Type B pancreatic cell (in vitro differentiated cells): ENCODE measurements around the gene ESRRB. TPM values are rescaled to one million over a fixed set of nuclear protein-coding genes. Genes with fewer than 3 reads are reported as not detected.

Experiments used
- DNase-seq: peaks from one replicate; pipeline ENCODE4 v3.0.0; 2021; ENCODE audit warnings: mixed read lengths; ENCODE audit not compliant: unreplicated experiment; ENCODE audit errors: extremely low spot score
- H3K27ac Mint-ChIP-seq: 2 replicates; pipeline ENCODE4 v1.8.0; 2021; ENCODE audit warnings: mild to moderate bottlenecking, mixed read lengths
- H3K27me3 Mint-ChIP-seq: 2 replicates; pipeline ENCODE4 v1.8.0; 2021; ENCODE audit warnings: mixed read lengths
- H3K36me3 Mint-ChIP-seq: 2 replicates; pipeline ENCODE4 v1.8.0; 2021; ENCODE audit warnings: mixed read lengths
- H3K4me1 Mint-ChIP-seq: one replicate; pipeline ENCODE4 v1.8.0; 2021; ENCODE audit warnings: mixed read lengths; ENCODE audit not compliant: unreplicated experiment
- H3K4me3 Mint-ChIP-seq: 2 replicates; pipeline ENCODE4 v1.8.0; 2021; ENCODE audit warnings: mild to moderate bottlenecking, mixed read lengths
- H3K9me3 Mint-ChIP-seq: 2 replicates; pipeline ENCODE4 v1.8.0; 2021; ENCODE audit warnings: mixed read lengths
- total RNA-seq: library from RNA; stranded (reverse); gene quantifications from 2 replicates; pipeline ENCODE4 v1.2.1, GENCODE V29; 2021; ENCODE audit warnings: low replicate concordance
- TF ChIP-seq, protein P1 (sequence below): fragments of 200-600 bp; sonication (generic); conservative IDR thresholded peaks from 2 replicates; pipeline ENCODE4 v1.5.0; 2021; ENCODE audit warnings: antibody characterized with exemption, mild to moderate bottlenecking

The ESRRB gene
- total RNA-seq, 1 donor from 2014 or later = 0.94 TPM

DNA sequence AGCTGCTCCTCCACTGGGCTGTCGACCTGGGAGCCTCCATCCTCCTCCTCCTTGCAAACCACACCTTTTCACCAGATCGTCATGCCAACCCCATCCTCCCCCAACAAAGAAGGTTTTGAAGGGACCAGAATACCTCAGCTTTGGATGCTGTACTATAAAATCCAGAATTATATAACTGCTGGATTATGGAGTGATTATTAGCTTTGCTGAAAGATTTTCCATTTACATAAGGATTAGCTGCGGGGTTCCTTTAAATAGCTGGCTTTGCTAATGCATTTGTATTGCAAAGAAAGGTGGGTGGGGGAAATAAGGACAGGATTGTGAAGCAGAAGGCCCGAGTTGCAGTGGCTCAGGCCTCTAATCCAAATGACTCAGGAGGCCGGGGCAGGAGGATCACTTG lies 36.6 kb downstream of the ESRRB start:
- no peak for DNase-seq
- no peaks in the 10 kb centered on the region for H3K9me3 Mint-ChIP-seq
- TF ChIP-seq, protein P1, sequence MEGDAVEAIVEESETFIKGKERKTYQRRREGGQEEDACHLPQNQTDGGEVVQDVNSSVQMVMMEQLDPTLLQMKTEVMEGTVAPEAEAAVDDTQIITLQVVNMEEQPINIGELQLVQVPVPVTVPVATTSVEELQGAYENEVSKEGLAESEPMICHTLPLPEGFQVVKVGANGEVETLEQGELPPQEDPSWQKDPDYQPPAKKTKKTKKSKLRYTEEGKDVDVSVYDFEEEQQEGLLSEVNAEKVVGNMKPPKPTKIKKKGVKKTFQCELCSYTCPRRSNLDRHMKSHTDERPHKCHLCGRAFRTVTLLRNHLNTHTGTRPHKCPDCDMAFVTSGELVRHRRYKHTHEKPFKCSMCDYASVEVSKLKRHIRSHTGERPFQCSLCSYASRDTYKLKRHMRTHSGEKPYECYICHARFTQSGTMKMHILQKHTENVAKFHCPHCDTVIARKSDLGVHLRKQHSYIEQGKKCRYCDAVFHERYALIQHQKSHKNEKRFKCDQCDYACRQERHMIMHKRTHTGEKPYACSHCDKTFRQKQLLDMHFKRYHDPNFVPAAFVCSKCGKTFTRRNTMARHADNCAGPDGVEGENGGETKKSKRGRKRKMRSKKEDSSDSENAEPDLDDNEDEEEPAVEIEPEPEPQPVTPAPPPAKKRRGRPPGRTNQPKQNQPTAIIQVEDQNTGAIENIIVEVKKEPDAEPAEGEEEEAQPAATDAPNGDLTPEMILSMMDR = no peak
- H3K27me3 Mint-ChIP-seq = peaks cover 37% of the 10 kb centered on the region
- H3K4me1 Mint-ChIP-seq = peaks cover 14% of the 10 kb centered on the region
- no peaks in the 10 kb centered on the region for H3K36me3 Mint-ChIP-seq
- no peak overlapping the region for H3K27ac Mint-ChIP-seq
- no peak overlapping the region for H3K4me3 Mint-ChIP-seq

DNA sequence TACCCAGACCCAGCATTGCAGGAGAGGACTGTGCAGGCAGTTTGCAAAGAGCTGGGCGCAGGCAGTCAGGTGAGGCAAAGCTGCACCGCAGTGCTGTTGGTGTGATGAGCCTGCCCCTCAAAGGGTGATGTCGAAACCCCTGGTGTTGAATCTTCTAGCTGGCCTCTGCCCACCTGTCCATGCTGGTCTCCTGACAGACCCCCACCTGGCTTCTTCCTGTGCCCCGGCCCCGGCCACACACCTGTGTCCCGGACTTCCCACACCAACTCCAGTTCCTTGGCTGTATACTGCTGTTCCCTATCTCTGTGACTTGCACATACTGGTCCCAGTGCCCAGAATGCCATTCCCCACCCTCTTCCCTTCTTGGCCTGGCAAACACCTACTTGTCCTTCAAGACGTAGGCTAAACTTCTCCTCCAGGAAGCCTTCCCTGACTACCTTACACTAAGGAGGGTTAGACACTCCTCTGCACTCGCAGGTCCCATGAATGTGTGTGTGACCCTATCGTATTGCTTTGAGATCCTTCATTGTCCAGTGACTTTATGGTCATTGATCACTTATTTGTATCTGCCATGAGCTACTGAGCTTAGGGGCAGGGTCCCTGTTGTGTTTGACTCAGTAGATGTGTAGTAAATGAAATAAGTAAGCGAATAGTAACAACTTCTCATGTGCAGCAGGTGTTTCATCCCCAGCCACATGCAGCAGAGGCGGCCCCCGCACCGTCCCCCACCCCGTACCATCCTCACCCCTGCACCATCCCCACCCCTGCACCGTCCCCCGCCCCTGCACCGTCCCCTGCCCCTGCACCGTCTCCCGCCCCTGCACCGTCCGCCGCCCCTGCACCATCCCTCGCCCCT lies 37.4 kb downstream of the ESRRB start:
- Mint-ChIP-seq H3K4me1 (peaks cover 14% of the 10 kb centered on the region), H3K27ac (no peak overlapping the region), H3K4me3 (peak overlapping the region; percentile 71)

DNA sequence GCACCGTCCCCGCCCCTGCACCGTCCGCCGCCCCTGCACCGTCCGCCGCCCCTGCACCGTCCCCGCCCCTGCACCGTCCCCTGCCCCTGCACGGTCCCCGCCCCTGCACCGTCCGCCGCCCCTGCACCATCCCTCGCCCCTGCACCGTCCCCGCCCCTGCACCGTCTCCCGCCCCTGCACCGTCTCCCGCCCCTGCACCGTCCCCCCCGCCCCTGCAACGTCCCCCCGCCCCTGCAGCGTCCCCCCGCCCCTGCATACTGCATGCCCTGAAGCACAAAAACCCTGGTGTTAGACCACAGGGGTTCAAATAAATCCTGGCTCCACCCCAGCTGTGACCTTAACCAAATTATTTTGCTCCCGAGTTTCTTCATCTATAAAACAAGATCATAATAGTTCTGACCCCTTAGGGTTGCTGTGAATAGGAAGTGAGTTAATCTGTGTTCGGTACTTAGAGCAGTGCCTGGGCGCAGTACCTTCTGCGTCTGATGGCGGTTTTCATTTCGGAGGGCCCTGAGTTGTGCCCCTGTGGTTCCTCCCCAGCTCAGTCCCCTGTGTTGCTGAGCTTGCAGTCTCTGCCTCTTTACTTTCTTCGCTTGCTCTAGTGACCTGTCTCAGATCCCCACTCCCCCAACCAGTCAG lies 38.1 kb downstream of the ESRRB start:
- peaks cover 14% of the 10 kb centered on the region for H3K4me1 Mint-ChIP-seq

More for the DNA sequence above, 37.4 kb downstream of the ESRRB start:
- TF ChIP-seq, protein P1 = no peak
- H3K9me3 Mint-ChIP-seq = no peaks in the 10 kb centered on the region
- no peaks in the 10 kb centered on the region for H3K36me3 Mint-ChIP-seq
- peaks cover 34% of the 10 kb centered on the region for H3K27me3 Mint-ChIP-seq
- DNase-seq = no peak

DNA sequence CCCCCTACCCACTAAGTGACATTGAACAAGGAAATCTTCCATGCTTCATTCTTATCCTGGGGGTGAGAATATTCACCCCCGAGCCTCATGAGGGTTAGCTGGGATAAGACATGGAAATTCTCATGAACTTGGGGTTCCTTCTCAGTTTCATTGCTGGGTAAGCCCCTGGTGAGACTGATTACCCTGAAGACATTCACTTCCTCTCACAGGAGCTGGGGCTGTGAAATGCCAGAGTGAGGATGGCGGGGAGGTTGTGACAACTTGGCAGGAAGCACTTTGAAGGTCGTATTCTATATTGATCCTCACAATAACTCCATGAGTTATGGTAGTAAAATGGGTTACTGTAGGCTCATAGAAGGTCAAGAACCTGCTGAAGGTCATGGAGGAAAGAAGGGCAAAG lies 43.5 kb downstream of the ESRRB start:
- peaks cover 6% of the 10 kb centered on the region for H3K4me1 Mint-ChIP-seq
- H3K27ac Mint-ChIP-seq = no peak overlapping the region
- no peak overlapping the region for H3K4me3 Mint-ChIP-seq
- DNase-seq = no peak
- peaks cover 9% of the 10 kb centered on the region for H3K27me3 Mint-ChIP-seq
- H3K9me3 Mint-ChIP-seq = no peaks in the 10 kb centered on the region
- TF ChIP-seq, protein P1 = no peak
- H3K36me3 Mint-ChIP-seq = no peaks in the 10 kb centered on the region

More for the DNA sequence above, 38.1 kb downstream of the ESRRB start:
- DNase-seq = no peak
- Mint-ChIP-seq H3K9me3 (no peaks in the 10 kb centered on the region), H3K27ac (no peak overlapping the region), H3K4me3 (peak overlapping the region; percentile 80), H3K36me3 (no peaks in the 10 kb centered on the region), H3K27me3 (peaks cover 33% of the 10 kb centered on the region)
- TF ChIP-seq, protein P1 = no peak

DNA sequence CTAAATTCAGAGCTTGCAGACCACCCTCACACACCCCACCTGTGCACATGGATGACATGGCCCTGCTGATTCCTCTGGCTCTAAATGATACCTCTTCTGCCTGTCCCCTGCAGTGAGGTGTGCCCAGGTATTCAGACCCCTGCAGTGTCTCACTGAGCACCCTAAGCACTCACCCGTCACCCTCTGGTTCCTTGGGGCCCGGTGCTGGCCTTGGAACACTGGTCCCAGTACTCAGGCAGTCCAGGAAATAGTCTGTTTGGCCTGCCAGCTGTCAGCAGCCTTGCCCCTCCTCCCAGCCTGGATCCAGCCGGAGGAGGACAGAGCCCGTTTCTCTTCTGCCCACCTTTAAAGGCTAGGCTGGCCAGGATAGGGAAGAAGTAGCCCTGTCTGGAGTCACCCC lies 44.9 kb downstream of the ESRRB start:
- Mint-ChIP-seq H3K27ac (no peak overlapping the region), H3K9me3 (no peaks in the 10 kb centered on the region), H3K4me1 (no peaks in the 10 kb centered on the region), H3K27me3 (peaks cover under 1% of the 10 kb centered on the region), H3K36me3 (no peaks in the 10 kb centered on the region), H3K4me3 (no peak overlapping the region)
- TF ChIP-seq, protein P1 = no peak
- DNase-seq = no peak
